Dedifferentiated amniotic fluid mesenchymal stem cell (primary cell): ENCODE measurements around the gene POT1.

Experiments
- DNase-seq: peaks from one replicate; pipeline ENCODE4 v3.0.0-alpha.2; 2016; ENCODE audit errors: extremely low spot score

Gene POT1

GRCh38 chr7:124810605-124811004 lies 119.0 kb downstream of the POT1 start:
- no peak for DNase-seq

DNA sequence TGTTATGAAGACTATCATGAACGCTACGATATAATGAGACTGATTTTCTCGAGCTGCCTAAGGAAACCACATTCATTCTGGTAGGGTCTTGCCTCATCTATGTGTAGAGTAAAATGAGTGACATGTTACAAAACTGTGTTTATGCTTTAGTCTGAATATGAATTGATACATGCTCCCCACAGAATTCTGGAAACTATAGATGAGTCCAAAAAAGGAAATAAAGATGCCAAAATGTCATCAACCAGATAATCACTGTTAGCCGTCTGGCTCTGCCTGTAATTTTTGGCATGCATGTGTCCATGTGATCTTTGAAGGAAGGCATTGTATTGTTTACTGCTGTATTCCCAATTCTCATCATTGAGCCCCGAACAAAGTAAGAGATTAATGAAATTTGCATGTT lies 121.4 kb downstream of the POT1 start:
- no peak for DNase-seq

DNA sequence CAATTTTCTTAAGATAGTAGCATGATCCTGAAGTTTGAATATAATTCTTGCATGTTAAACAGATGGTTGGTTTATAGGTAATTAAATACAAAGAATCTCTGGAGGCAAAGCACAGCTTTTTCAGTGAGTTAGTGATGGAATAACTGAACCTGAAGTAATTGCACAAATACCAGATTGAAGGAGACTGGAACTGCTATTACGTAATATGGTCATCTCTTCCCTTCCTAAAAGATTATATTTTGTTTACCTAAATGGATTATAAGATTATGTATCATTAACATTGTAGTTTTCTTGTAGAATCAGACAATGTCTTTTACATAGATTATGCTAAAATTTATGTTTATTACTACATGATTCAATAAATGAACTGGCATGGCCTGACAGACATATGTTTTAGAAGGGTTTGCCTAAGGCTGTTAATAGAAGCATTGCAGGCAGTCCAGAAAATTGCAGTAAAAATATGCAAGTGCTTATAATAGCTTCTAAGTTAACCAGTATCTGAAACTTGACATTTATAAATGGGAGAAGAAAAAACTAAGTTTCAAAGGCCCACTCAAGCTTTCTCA lies 128.2 kb downstream of the POT1 start:
- no peak for DNase-seq

GRCh38 chr7:124800386-124800785 lies 129.2 kb downstream of the POT1 start:
- no peak for DNase-seq

DNA sequence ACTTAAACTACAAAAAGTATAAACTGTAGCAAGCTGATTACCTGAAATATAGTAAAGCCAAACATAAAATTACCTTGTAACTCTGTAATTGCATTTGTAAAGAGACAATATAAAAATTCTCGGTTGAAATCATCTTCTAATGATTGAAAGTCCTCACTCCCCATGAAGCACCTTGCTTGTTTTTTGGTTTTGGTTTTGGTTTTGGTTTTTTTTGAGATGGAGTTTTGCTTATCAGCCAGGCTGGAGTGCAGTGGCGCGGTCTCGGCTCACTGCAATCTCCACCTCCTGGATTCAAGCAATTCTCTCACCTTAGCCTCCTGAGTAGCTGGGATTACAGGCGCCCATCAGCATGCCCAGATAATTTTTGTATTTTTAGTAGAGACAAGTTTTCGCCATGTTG lies 130.2 kb downstream of the POT1 start:
- no peak for DNase-seq

DNA sequence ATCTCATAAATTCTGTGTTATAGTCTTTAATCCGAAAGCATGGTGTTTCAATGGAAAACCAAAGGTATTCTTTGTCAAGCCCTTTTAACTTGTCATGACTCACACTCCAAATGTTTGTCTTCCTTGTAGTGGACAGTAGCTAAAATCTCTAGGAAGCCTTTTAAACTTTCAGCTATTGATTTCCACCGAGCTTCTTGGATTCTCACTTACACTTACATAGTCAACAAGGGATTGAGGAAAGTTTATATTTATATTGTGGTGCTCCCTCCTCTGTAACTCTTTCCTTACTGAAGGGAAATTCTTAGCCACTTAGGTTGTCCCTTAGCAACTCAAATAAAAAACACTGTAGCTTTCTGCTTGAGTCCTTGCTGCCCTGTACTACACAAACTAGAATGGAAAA lies 132.9 kb downstream of the POT1 start:
- no peak for DNase-seq

DNA sequence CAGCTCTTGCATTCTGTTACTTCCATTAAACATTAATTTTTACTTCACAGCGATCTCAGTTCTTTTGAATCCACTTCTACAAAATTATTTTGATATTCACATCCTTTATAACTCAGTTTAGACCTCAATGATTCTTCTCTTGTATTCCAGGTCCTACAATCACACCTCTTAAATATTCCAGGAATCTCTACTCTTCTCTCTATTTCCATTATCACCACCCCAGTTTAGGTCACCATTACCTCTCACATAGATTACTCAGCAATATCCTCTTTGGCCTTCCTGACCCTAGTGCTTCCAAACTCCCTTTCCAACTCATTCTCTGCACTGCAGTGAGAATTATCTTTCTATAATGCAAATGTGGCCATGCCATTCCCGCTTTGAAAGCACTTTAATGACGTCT lies 136.9 kb downstream of the POT1 start:
- no peak for DNase-seq

- DNase-seq = no peak
Measured at GRCh38 chr7:124792002-124792401, 137.6 kb downstream of the POT1 start.

DNA sequence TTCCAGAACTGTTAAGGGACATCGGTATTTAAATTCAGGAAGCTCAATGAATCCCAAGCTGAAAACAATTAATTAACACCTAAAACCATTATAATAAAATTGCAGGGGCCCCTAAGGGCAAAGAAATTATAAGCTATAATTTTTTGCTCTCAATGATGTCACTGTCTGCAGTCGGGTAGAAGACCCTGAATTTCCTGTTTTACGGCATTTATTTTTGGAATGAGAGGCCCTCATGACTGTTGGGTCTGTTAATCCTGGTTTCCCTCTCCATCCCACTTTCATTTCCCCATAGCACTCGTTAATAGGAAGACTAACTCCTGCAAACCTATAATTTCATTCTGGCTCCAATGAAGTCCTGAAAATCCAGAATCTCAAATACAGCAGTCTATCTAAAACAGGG lies 138.2 kb downstream of the POT1 start:
- DNase-seq = no peak

- no peak for DNase-seq
Measured at GRCh38 chr7:124790645-124791044, 139.0 kb downstream of the POT1 start.

- DNase-seq = no peak
Measured at GRCh38 chr7:124785994-124786393, 143.6 kb downstream of the POT1 start.

GRCh38 chr7:124784879-124785818 lies 144.5 kb downstream of the POT1 start:
- DNase-seq = peak; percentile 65

DNA sequence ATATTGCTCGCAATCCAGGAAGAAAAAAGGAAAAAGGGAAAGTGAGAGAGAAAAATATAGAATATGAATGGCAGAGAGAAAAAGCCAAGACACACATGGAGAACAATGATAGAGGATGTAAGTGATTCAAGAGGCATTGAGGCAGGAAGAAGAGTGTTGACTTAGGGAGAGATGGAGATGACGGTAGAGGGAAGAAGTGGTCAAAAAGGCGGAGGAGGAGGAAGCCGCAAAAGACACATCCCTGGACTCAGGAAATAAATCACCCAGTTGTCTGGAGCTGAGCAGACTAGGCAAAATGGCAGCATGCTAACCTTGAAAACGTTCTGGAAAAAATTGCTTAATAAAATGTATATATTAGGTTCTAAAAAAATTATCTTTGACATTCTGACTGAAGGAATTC lies 146.4 kb downstream of the POT1 start:
- DNase-seq = no peak

DNA sequence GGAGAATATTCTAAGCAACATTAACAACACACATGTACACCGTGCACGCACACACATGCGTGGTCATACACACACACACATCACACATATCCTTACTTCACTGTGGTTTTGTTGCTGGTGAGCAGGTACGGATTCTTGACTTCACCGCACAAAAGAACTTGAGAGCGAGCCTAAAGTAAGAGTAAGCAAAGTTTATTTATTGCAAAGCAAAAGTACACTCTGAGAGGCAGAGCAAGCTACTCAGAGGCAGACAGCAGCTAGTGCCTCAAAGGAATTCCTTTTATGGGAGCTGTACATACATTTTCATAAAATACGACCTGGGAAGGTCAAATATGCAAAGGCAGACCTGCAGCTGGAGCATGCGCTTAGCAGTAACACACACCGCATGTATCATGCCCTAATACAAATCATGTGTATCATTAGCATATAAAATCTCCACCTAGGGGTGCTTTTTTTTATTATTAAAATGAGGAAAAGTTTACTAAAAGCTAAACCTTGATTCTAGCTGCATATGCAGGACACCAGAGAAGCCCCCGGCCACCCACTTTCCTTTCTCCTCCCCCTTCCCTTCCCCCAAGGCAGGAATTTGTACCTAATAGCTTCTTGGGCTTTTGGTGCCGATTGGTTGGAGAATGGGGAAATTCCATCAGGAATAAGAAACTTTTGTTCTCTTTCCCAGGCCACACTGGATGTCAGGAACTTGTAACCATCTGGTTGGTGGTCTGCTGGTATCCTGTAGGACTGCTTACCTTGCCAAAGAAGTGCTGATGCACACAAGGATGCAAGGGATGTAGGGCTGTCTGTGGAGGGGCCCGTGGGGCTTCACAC lies 147.5 kb downstream of the POT1 start:
- DNase-seq = no peak

DNA sequence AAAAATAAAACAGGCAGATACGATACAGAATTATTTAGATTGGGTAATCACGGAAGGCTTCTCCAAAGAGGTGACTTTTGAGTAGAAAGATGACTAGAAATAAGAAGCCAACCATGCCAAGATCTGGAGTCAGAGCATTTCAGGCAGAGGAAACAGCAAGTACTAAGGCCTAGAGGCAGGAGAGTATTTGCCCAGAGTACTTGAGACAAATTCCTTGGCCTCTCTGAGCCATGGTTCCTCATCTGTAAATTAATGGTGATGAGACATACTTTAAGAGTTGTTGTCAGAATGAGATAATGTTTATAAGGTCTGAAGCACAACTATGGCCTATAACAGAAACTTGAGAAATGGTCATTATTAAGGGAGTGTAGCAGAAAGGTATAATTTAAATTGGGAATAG lies 148.2 kb downstream of the POT1 start:
- no peak for DNase-seq

- no peak for DNase-seq
Measured at GRCh38 chr7:124780608-124781007, 149.0 kb downstream of the POT1 start.

DNA sequence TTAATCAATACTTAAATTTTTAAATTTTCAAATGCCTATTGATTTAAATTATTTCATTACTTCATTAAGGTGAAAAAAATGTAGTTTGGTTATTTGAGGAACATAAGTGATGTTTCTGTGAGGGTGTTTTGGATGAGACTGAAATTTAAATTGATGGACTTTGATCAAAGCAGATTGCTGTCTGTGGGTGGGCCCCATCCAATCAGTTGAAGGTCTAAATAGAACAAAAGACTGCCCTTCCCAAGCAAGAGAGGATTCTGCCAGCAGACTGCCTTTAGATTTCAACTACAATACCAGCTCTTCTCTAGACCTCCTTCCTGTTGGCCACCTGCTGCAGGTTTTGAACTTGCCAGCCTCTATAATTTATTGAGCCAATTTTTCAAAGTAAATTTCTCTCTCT lies 149.6 kb downstream of the POT1 start:
- DNase-seq = no peak

DNA sequence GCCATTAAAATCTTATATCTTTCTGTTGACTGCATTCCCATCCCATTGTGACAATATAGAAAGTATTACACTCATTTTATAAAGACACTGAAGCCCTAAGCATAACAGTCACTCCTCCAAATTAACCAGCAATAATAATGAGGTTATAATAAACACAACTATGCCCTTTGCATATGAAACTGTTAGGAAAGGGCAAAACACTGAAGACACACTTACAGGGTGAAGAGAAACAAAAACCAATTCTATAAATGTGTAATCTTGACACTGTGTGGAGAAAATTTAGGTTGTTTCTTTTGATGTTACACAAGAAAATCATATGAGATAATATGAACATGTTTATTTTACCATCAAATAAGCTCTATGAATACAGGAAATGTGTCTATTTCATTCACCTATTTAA lies 150.0 kb downstream of the POT1 start:
- no peak for DNase-seq

DNA sequence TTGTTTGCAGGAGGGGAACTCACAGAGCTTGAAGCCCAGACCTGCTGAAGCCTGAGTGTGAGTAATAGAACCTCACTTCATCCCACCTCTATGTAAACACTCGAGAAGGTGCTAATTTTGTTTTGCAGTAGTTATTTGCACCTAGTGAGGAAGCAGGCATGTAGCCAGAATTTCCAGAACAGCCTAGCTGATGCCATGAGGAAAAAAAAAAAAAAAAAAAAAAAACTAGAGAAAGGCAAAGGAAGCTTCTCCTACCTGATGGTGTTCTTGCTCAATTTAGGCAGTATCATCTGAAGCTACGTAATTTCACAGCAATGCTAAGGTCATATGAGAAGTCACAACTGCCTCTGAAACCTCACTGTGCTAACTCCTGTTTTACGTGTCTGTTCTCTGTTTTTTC lies 150.4 kb downstream of the POT1 start:
- no peak for DNase-seq

DNA sequence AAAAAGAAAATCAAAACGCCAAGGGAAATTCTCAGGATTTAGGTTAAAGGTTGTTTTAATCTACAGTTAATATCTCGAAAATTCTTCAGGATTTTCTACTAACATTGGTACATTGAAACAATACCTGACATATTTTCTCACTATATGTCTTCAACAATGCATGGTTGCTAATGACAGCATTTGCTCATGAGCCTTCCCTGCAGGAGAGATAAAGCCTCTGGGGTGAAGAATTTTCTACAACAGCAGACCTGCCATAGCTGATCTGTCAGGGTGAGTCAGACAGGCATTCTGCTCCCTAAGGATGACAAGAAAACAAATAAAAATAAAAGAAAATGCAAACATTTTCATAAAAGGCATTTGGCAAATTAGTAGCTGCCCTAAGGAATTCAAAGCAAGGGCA lies 152.4 kb downstream of the POT1 start:
- DNase-seq = no peak

DNA sequence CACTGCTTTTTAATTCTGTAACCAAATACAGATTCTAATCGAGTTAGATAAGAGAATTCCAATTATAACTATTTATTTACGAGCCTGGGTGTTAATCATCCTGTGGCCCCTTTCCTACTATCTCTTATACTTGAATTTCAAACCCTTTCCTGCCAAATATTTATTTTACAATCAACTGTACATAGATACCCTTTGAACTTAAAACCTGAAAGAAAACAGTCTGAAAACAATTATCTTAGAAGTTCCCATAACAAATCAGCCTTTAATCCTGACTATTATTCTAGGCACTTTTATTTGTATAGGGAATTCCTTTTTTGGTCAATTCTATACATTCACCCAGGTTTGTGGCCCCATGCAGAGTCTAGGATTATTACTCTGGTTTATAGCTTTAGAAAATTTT lies 153.5 kb downstream of the POT1 start:
- no peak for DNase-seq

DNA sequence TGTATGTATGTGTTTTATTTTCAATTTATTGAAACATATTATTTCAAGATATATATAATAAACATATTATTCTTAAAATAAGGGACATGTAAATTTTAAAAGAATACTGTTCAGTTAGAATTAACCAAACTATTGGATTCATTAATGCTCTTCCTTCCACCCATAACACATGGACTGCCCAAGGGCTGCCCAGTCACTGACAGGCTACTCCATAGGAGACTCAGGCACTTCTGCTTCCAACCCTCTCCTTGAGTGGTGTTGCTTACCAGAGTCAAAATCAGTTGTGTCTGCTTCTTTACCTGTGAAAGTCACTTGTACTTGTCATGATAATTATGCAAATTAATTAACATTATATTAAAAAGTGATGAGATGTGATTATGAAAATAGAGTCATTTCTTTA lies 154.2 kb downstream of the POT1 start:
- DNase-seq = no peak

DNA sequence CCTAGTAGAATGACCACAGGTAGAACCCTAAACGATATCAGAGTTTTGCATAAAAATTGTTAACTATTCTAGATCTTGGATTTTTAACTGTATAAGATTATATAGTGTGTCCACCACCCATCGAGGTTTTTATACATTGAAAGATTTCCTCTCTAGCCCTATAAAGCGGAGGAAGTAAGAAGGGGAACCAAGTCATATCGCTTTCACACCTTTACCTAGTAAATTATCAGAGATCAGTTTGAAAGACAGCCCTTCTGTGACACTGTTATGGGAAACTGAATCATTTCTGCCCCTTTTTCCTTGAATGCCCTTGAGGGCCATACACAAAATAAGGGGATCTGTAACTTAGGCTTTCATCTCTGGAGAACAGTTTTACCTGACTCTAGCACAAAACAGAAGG lies 155.7 kb downstream of the POT1 start:
- no peak for DNase-seq
